Raji (cell line): ENCODE results near the gene SMARCAL1.

Source experiments
- POLR2A ChIP-seq: IDR thresholded peaks from 2 replicates; pipeline ENCODE4 v1.6.1; 2011; ENCODE audit warnings: low read depth, low read length, control low read depth; ENCODE audit not compliant: insufficient read depth

The SMARCAL1 gene

GRCh38 chr2:216445501-216445900 is 33.2 kb downstream of the SMARCAL1 start:
- TF ChIP-seq POLR2A: no peak

- TF ChIP-seq POLR2A: no peak
Observed at GRCh38 chr2:216446343-216446742, 34.1 kb downstream of the SMARCAL1 start.

GRCh38 chr2:216447293-216447692 is 35.0 kb downstream of the SMARCAL1 start:
- TF ChIP-seq POLR2A: no peak

- TF ChIP-seq POLR2A: no peak
Observed at GRCh38 chr2:216448829-216449228, 36.5 kb downstream of the SMARCAL1 start.

- no peak for TF ChIP-seq POLR2A
Observed at GRCh38 chr2:216450346-216450745, 38.1 kb downstream of the SMARCAL1 start.

GRCh38 chr2:216450784-216451183 is 38.5 kb downstream of the SMARCAL1 start:
- no peak for TF ChIP-seq POLR2A

GRCh38 chr2:216453955-216454614 is 41.8 kb downstream of the SMARCAL1 start:
- TF ChIP-seq POLR2A: no peak

GRCh38 chr2:216463148-216463547 is 50.9 kb downstream of the SMARCAL1 start:
- no peak for TF ChIP-seq POLR2A

GRCh38 chr2:216464104-216464720 is 51.9 kb downstream of the SMARCAL1 start:
- TF ChIP-seq POLR2A: no peak

GRCh38 chr2:216465579-216466195 is 53.4 kb downstream of the SMARCAL1 start:
- no peak for TF ChIP-seq POLR2A

GRCh38 chr2:216467845-216468244 is 55.6 kb downstream of the SMARCAL1 start:
- no peak for TF ChIP-seq POLR2A

- no peak for TF ChIP-seq POLR2A
Observed at GRCh38 chr2:216469661-216470060, 57.4 kb downstream of the SMARCAL1 start.

- TF ChIP-seq POLR2A: no peak
Observed at GRCh38 chr2:216473187-216473586, 60.9 kb downstream of the SMARCAL1 start.

- TF ChIP-seq POLR2A: no peak
Observed at GRCh38 chr2:216474925-216475670, 62.8 kb downstream of the SMARCAL1 start.

GRCh38 chr2:216475767-216476166 is 63.5 kb downstream of the SMARCAL1 start:
- no peak for TF ChIP-seq POLR2A
